Kidney tubule cell (primary cell): ENCODE results near the gene RTP2.

Source experiments
- DNase-seq: peaks from one replicate; pipeline ENCODE4 v3.0.0-alpha.2; 2018; ENCODE audit warnings: low spot score

RTP2 gene

DNA sequence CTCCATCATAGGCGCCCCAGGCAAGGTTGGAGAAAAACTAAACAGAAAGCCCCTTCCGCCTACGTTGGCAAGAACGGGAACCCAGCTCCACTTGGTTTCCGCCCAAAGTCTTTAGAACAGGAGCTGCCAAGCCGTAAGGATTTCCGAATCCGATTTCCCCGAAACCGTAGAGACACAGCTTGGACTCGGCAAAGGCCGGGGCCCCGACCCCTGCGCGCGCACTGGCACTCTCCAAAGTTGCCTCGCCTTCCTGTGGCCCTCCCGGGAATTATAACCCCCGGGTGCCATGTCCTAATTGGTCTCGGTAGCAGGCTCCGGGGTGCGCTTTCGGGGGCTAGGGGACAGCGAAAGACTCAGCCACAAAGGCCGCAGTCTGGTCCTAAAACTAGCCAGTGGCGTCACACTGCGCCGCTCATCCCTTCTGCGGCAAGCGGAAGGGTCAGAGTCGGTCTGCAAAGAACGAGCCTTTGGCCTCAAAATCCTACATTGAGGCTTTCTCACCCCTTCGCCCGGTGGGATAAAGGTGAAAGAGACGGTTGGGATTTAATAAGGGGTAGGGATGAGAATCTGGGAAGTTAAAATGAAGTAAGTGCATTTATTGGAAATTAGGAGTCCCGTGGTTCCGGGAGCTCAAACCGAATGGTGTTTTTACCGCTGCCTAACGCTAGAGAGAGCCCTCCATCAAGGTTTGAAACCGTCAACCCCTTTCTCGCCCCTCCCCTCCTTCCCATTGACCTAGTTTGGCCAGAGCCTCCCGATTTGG, 36.2 kb upstream of the RTP2 start:
- DNase-seq, result peak; percentile 91

DNA sequence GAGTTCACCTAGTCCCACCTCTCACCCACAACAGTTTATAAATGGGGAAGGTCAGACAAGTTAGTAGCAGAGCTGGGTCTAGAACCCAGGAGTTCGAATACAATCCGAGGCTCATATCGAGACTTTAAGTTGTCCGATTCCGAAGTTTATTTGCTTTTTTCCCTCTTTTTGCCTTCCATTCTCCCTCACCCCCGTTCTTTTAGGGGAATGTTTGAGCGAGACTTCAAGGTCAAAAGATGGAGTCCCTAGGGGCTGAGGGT, 35.6 kb upstream of the RTP2 start:
- no peak for DNase-seq

DNA sequence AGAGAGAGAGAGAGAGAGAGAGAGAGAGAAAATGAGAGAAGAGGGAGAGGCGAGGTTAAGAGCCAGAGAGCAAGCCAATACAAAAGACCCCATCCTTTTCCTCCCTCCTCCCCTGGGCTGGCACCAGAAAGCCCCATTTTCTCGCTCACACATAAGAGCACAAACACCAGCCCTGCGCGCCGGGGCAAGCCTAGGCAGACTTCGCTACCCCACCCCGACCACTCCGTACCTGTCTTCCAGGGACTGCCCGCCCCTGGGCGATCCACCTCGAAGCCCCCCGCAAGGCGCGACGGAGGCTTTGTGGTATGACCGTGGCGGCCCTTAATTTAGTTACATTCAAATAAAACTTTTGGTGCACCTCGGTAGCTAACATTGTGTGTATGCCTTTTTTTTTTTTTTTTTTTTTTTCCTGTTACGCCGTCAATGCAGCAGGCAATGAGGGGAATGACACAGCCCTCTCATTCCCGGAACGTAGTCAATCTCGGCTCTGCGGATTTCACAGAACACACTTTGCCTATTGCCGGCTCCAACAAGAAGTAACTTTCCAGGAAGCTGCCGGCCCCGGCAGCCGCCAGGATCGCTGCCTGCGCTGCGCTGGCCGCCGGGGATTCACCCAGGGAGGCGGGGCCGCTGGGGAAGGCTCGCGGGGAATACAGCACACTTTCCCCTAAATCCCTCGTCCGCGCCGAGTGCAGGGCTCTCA, 35.2 kb upstream of the RTP2 start:
- DNase-seq, result peak; percentile 84

DNA sequence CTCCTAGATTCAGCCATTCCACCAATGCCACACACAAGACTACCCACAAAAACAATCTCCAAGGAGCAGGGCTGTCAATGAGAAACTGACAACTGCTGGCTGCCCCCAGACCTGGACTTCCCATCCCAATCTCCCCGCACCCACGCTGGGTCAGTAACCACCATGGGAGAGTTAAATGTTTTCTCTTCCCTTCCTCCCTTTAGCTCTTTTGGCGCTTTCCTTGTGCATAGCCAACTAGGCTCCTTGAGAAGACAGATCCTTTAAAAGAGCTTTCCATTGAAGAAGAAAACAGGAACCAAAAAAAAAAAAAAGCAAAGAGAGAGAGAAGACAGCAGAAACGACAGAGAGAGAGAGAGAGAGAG, 34.6 kb upstream of the RTP2 start:
- DNase-seq, result no peak

DNA sequence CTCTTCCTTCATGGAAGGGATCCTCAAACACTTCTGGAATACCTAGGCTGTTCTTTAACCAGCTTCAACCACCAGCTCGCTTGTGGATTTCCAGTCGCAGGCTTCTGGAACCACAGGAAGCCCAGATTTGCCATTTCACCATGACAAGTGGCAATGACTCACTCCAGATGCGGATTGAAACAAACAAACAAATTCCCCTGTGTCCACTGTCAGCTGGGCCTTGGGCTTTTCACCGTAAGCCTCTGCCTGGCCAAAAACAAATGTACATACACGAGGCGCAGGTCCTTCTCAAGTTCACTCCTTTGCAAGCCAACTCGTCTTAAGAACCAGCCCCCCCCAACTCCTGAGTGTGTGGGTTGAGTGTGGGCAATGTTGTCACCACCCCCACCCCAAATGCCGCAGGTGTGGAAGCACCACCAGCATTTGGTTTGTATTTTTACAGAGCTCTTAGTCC, 34.1 kb upstream of the RTP2 start:
- DNase-seq, result peak; percentile 75

DNA sequence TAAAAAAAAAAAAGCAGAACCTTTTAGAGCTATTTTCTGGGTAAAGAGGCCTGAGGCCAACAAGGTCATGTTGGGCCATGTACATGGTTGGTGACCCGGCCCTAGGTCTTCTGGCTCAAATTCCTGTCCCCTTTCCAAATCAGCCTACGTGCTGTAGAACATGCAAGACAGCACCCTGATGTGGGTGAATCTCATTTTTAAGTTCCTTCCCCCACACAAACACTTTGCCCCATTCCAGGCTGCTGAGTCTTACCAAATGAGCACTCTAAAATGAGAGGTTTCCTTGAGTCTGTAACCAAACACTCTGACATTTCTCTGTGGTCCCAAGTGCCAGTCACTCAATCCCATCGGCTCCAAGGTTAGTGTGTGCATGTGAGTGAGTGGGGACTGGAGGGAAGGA, 33.5 kb upstream of the RTP2 start:
- DNase-seq, result peak; percentile 67

DNA sequence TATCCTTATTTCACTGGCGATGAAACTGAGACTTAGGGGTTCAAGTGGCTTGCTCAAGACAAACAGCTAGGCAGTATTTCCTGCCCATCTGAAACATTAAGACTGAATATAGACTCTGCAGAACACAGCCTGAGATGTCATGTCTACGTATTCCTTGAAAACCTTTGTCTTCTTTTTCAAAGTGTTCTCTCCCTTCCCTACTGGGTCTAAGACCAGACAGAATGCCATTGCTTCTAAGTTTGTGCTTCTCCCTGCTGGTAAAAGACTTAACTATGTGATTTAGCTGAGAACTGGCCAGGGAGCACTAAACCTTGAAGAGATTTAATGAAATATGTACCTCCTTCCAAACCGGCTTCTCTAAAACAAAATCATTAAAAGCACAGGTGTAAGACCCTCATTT, 33.0 kb upstream of the RTP2 start:
- no peak for DNase-seq

DNA sequence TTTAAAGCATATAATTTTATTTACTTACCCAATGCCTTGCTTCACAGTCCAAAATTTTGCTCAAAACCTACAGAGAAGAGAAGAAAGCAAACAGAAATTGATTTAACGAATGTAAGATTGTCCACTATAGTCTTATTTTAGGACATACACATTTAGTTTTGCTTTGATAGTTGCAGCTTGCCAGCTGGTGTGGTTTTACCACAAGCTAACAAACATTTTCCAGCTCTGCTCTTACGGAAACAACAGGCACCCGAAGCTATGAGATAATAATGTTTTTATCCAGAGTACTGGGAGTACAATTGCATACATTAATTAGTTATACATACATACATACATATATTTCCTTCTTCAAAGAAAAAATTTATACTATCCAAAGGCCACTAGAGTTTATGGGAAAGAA, 32.5 kb upstream of the RTP2 start:
- no peak for DNase-seq

DNA sequence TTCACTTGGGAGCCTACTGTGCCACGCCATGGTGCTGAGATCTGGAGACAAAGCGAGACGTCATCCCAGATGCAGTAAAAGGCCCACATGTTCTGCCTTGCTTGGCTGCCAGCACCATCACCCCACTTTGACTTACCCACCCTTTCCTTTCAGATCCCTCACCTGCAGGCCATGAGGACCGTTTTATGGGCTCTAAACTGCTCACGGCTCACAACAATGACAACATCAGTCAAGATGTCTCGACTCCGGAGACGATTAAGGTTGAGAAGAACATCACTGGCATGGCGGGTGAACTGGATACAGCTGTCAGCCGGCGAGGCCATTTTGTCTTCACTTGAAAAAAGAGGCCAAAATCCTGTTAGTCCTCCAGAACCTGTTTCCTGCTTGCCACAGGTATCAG, 31.0 kb upstream of the RTP2 start:
- DNase-seq, result no peak

DNA sequence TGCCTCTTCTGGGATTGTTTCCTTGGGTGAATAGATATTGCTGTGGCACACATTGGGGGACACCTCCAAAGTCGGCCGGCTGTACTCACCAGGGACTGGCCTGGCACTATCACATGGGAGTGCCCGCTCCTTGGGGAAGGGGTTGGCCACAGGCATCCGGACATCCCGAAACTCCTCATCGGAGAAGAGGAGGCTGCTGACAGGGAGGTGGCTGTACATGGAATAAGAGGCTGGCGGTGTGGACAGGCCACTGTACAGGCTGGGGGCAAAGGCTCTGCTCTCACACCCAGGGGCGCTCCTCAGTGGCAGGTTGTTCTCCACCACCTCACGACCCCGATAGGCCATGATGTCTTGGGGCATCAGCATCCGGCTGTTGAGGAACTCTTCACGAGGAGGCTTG, 27.2 kb upstream of the RTP2 start:
- DNase-seq, result no peak

DNA sequence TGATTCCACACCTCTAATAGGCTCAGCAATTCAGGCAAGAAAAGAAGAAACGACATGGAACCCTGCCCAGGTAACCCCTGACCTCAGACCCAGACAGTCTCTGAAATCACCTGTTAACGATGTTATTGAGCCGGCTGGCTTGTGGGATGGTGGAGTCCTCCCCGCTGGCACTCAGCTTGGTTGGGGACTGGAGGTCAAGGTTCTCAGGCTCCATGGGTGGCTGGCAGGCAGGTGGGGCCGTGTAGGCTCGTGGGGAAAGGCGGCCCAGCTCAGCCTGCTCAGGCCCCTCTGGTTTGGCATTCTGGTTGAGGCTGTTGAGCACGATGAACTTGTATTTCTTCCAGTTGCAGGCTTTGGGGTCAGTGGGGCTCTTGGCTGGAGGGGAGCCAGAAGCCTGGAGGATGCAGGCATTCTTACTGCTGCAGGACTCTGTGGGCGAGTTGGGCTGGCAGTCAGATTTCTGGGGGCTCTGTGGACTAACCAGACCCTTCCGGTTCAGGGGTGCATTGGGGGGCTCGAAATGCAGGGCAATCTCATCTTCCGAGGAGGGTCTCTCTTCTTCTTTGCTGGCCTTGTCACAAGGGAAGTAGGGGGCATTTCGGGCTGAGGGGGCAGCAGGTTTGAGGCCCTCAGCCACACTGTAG, 26.7 kb upstream of the RTP2 start:
- DNase-seq, result no peak

DNA sequence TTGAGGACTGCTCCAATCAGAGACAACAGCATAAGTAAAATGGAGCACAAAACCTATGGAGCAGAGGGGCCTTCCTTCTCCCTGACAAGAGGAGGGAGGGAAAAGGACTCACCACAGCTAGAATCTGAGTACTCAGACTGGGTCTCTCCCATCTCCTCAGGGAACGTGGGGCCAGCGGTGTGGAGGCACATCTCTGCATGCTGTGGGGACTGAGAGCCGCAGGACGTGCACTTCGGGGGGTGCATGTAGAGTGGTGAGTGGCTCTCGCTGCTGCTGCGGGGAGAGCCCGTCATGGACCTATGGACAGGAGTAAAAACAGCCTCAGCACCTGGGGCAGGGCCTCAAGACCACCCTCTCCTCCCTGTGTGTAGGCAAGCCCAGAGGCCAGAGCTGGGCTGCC, 25.9 kb upstream of the RTP2 start:
- DNase-seq, result no peak

DNA sequence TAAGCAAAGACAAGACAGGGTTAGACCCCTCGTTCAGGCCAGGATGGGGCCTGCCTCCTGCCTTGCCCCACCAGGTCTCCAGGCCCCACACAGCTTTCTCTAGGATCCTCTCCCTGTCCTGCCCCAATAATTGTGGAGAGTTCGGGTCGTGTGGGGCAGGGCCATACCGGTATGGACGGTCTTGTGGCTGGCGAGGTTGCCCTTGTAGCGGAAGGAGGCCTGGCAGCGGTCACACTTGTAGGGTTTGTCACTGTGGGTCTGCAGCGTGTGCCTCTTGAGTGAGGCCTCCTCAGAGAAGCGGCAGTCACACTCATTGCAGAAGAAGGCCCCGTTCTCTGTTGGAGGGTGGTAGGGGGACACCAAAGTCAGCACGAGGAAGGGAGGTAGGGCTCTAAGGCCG, 24.2 kb upstream of the RTP2 start:
- no peak for DNase-seq

DNA sequence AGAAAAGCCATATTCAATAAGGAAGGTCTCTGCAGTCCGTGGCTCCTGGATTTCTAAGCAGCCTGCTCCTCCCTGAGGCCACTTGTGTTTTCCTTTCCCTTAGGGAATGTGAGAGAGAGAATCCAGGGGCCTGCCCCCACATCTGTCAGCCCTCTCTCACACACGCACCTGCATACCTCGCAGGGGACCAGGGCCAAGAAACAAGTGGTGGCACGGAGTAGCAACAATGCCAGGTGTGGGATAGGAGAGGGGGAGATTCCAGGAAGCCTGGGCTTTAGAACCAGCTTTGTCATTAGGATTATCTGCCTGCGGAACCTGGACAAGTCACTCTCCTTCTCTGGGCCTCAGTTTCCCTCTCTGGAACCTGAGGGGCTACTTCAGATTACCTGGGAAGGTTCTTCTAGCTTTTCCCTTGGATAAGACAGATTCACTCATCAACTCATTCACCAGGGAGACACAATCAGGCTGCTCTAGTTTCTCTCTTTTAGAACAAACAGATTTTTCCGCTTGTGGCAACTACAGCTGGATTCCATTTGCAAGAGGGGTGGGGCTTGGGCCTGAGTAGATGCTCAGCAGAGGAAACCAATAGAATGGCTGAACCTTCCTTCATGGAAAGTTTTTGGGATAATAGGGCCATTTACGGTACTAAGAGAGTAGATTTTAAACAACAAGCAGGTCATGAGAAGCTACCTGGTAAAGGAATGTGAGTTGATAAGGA, 23.5 kb upstream of the RTP2 start:
- DNase-seq, result no peak

DNA sequence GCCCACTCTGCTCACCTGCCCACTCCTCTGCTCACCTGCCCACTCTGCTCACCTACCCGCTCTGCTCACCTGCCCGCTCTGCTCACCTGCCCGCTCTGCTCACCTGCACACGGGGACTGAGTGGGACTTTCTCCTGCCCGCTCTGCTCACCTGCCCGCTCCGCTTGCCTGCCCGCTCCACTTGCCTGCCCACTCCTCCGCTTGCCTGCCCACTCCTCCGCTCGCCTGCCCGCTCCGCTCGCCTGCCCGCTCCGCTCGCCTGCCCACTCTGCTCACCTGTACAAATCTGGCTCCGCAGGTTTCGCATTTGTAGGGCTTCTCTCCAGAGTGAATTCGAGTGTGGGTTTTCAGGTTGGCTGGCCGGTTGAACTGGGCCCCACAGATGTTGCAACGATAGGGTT, 22.9 kb upstream of the RTP2 start:
- DNase-seq, result no peak

DNA sequence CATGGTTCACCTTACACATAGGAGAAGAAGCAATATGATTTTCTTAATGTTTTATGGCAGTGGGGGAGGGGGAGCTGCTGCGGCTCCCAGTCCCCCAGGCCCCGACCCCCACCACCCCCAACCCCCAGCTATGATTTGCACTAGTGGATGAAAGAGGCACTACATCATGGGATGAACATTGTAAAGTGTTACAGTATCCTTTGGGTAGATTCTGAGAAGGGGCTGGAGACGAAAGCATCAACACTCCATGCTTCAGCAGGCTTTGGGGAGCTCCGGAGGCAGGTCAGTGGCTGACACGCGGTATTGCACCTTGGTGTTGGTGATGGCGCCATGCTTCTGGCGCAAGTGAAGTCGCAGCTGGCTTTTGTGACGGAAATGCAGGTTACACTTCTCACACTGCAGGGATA, 19.9 kb upstream of the RTP2 start:
- DNase-seq, result no peak

DNA sequence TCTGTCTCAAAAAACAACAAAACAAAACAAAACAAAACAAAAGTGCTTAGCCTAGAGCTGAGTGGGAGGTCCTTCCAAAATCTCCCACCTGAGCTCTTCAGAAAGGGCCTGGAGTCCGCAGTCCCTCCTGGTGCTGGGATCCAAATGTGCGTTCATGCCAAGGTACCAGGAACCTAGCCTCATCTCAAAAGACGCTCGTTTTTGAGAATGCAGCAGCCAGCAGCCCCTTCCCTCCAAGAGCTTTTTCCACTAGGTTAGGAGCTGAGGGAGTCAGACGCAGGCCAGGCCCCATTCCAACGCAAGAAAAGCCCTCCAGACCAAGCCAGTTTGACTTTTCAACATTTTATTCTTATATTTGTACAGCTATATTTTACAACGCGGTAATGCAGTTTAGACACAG, 18.7 kb upstream of the RTP2 start:
- DNase-seq, result no peak

DNA sequence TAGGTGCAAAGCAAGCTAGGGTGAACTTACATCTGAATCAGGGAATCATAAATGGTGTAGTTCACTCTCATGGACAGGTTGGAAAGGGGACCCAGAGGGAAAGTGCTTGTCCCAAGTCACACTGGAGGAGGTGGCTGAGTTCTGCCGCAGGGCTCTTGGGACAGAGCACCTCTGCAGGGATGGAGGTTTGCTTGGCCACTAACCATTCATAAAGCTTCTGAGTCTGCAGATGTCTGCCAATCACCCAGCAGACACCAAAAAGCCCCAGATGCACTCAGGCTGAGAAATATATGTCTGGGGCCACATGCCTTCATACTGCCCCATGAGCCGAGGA, 17.9 kb upstream of the RTP2 start:
- no peak for DNase-seq

DNA sequence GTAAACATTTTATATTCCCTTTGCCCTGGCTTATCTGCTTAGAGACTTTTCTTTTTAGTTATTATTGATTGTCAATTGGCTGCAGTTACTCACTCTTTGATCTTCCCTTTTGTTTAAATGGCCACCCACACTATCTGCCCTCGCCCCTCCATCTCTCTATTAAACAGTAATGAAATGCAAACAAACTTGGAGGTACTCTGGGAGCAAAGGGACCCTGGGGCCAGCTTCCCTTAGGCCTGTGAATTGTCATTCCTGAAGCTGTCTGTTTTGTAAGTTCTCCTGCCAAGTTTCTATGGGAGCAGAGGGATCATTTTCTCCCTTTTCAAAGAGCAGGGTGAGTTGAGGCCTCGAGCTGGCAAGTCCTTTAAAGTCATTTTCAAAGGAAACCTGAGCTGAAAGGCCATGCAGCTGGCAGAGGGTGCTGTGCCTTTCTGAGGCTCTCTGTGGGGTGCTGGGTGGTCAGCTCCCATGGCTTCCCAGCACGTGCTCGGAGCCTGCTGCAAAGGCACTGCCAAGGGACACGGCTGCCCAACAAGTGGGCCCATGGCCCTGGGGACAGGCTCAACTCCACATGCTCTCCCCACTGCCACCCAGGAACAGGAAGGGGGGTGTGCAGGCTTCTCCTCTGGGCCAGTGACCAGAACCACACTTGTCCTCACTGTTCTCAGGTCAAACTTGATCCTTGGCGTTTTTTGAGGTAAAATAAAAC, 17.4 kb upstream of the RTP2 start:
- no peak for DNase-seq

DNA sequence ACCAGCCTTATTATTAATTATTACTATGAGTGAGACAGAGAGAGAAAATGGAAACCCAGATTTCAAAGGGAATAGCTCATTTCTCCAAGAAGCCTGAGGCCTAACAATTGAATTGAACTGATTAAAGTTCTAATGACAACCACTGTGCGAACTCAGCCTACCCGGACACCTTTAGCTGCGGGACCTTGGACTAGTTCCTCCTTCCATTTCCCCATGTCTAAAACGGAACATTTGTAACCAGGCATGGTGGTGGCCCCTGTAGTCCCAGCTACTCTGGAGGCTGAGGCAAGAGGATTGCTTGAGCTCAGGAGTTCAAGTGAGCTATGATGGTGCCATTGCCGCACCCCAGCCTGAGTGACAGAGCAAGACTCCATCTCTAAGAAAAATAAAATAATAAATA, 16.4 kb upstream of the RTP2 start:
- no peak for DNase-seq

DNA sequence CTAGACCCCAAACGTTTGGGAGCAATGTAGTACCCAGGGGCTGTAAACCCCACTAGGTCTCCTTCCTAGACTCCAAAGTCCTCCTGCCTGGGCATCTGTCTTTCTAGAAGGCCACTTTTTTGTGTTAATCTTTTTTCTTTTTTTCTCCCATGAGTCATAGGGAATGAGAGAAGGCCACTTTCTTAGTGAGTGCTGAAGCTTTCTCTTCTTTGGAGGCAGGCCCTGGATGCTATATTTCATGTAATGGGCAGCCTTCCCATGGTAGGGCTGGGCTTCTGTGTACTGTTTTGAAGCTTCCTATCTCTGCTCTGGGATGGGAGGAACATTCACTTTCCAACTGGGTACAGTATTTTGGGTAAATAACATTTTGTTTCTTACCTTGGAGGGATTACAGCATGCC, 15.2 kb upstream of the RTP2 start:
- DNase-seq, result no peak

DNA sequence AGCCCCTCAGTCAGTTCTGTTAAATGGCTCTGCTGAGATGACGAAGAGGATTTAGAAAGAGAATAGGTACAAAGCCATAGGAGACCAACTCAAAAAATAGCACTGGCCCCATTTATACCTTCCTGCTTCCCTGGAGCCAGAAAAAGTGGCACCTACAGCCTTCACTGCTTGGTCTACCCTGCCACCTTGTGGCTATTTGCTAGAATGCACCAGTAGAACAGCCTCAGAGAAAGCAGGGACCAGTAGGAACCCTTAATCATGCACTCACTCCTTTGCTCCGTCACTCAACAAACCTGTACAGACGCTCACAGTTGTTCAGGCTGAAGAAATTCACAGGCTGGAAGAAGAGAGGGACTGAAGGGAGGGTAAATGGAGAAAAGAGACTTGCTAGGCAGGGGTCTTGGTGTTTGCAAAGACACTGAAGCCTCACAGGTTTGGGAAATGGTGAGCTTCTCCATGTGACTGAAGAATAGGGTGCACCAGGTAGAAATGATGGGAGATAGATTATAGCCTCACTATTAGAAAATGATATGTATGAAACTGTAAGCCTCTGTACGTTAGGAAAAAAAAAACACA, 12.1 kb upstream of the RTP2 start:
- DNase-seq, result peak; percentile 78
